HEK293 (cell line): ENCODE measurements around the gene TIE1.

Experiments used
- CTCF ChIA-PET: fragments of 350-600 bp; formaldehyde crosslinking; extraction: SDS; loops from one replicate; lab custom pipeline; 2021; ENCODE audit warnings: antibody characterized with exemption; lab: Yijun Ruan, JAX
- POLR2A ChIA-PET: fragments of 300-600 bp; formaldehyde crosslinking; extraction: SDS; loops from one replicate; lab custom pipeline; 2020; ENCODE audit warnings: antibody characterized with exemption, inconsistent platforms; lab: Yijun Ruan, JAX
- H3K27ac ChIP-seq: fragments of 200-500 bp; sonication (Bioruptor generic); 2 replicates; pipeline ENCODE4 v1.5.1; 2014; ENCODE audit warnings: low read depth, low read length, control low read depth, inconsistent platforms; ENCODE audit errors: extremely low read depth
- H3K36me3 ChIP-seq, 2 experiments: fragments of 200-500 bp in 1 of 2; sonication (Bioruptor generic) in 1 of 2; 1 replicate in 1 of 2; 2 replicates in 1 of 2; pipeline ENCODE4 v1.5.1; 2014 to 2017; ENCODE audit warnings: inconsistent platforms in 2 of 2, low read length in 2 of 2; ENCODE audit not compliant: control insufficient read depth in 2 of 2, insufficient read depth in 1 of 2
- H3K4me1 ChIP-seq: fragments of 200-500 bp; sonication (Bioruptor generic); 2 replicates; pipeline ENCODE4 v1.5.1; 2014; ENCODE audit warnings: mild to moderate bottlenecking, low read length, inconsistent platforms; ENCODE audit not compliant: control insufficient read depth, insufficient read depth
- H3K4me3 ChIP-seq: 2 replicates; pipeline ENCODE4 v1.5.1; 2011; ENCODE audit warnings: low read depth, mild to moderate bottlenecking, control low read depth, low read length, moderate library complexity
- H3K9me3 ChIP-seq: fragments of 200-500 bp; sonication (Bioruptor generic); 2 replicates; pipeline ENCODE4 v1.5.1; 2014; ENCODE audit warnings: low read depth, low read length, inconsistent platforms; ENCODE audit not compliant: control insufficient read depth, insufficient read depth
- BCL11A ChIP-seq: fragments of 450-650 bp; formaldehyde crosslinking; IDR thresholded peaks from 2 replicates; pipeline ENCODE4 v1.5.1; 2016; ENCODE audit warnings: low read depth, missing biosample characterization, missing genetic modification characterization
- INSM2 ChIP-seq: fragments of 450-650 bp; formaldehyde crosslinking; IDR thresholded peaks from 2 replicates; pipeline ENCODE4 v1.5.1; 2016; ENCODE audit warnings: missing biosample characterization, missing genetic modification characterization
- KLF17 ChIP-seq: fragments of 450-650 bp; formaldehyde crosslinking; IDR thresholded peaks from 2 replicates; pipeline ENCODE4 v1.5.1; 2016; ENCODE audit warnings: missing biosample characterization, missing genetic modification characterization
- MEIS1 ChIP-seq: sonication (generic); formaldehyde crosslinking; IDR thresholded peaks from 2 replicates; pipeline ENCODE4 v1.8.1; 2022; ENCODE audit warnings: missing genetic modification reagents, mild to moderate bottlenecking, borderline replicate concordance
- MYNN ChIP-seq: fragments of 450-650 bp; formaldehyde crosslinking; IDR thresholded peaks from 2 replicates; pipeline ENCODE4 v1.5.1; 2016; ENCODE audit warnings: missing biosample characterization, missing genetic modification characterization, borderline replicate concordance
- RBAK ChIP-seq: fragments of 450-650 bp; formaldehyde crosslinking; IDR thresholded peaks from 2 replicates; pipeline ENCODE4 v1.5.1; 2016; ENCODE audit warnings: missing biosample characterization, missing genetic modification characterization
- SCRT1 ChIP-seq: fragments of 450-650 bp; formaldehyde crosslinking; IDR thresholded peaks from 2 replicates; pipeline ENCODE4 v1.5.1; 2016; ENCODE audit warnings: missing biosample characterization, missing genetic modification characterization, borderline replicate concordance
- ZBTB17 ChIP-seq: fragments of 450-650 bp; formaldehyde crosslinking; IDR thresholded peaks from 2 replicates; pipeline ENCODE4 v1.5.1; 2016; ENCODE audit warnings: missing biosample characterization, missing genetic modification characterization
- ZBTB20 ChIP-seq: fragments of 450-650 bp; formaldehyde crosslinking; IDR thresholded peaks from 2 replicates; pipeline ENCODE4 v1.5.1; 2016; ENCODE audit warnings: missing biosample characterization, missing genetic modification characterization
- ZNF157 ChIP-seq: fragments of 450-650 bp; formaldehyde crosslinking; IDR thresholded peaks from 2 replicates; pipeline ENCODE4 v1.5.1; 2016; ENCODE audit warnings: missing biosample characterization, missing genetic modification characterization
- ZNF223 ChIP-seq: fragments of 450-650 bp; formaldehyde crosslinking; IDR thresholded peaks from 2 replicates; pipeline ENCODE4 v1.5.1; 2016; ENCODE audit warnings: missing biosample characterization, missing genetic modification characterization
- ZNF23 ChIP-seq: fragments of 450-650 bp; formaldehyde crosslinking; IDR thresholded peaks from 2 replicates; pipeline ENCODE4 v1.5.1; 2016; ENCODE audit warnings: missing biosample characterization, missing genetic modification characterization, borderline replicate concordance
- ZNF239 ChIP-seq: fragments of 450-650 bp; formaldehyde crosslinking; IDR thresholded peaks from 2 replicates; pipeline ENCODE4 v1.5.1; 2016; ENCODE audit warnings: missing biosample characterization, missing genetic modification characterization
- ZNF350 ChIP-seq: fragments of 450-650 bp; formaldehyde crosslinking; IDR thresholded peaks from 2 replicates; pipeline ENCODE4 v1.5.0; 2017; ENCODE audit warnings: missing biosample characterization, mild to moderate bottlenecking, missing genetic modification characterization
- ZNF366 ChIP-seq: fragments of 450-650 bp; formaldehyde crosslinking; conservative IDR thresholded peaks from 2 replicates; pipeline ENCODE4 v1.5.1; 2016; ENCODE audit warnings: missing biosample characterization, missing genetic modification characterization
- ZNF473 ChIP-seq: fragments of 450-650 bp; formaldehyde crosslinking; IDR thresholded peaks from 2 replicates; pipeline ENCODE4 v1.5.1; 2017; ENCODE audit warnings: missing biosample characterization, missing genetic modification characterization
- ZNF488 ChIP-seq: fragments of 450-650 bp; formaldehyde crosslinking; IDR thresholded peaks from 2 replicates; pipeline ENCODE4 v1.5.1; 2016; ENCODE audit warnings: missing biosample characterization, missing genetic modification characterization
- ZNF558 ChIP-seq: fragments of 450-650 bp; formaldehyde crosslinking; IDR thresholded peaks from 2 replicates; pipeline ENCODE4 v1.5.1; 2016; ENCODE audit warnings: missing biosample characterization, missing genetic modification characterization
- ZNF610 ChIP-seq: fragments of 450-650 bp; formaldehyde crosslinking; IDR thresholded peaks from 2 replicates; pipeline ENCODE4 v1.5.1; 2016; ENCODE audit warnings: missing biosample characterization, missing genetic modification characterization, borderline replicate concordance
- ZNF626 ChIP-seq: fragments of 450-650 bp; sonication (Bioruptor Pico); formaldehyde crosslinking; IDR thresholded peaks from 2 replicates; pipeline ENCODE4 v1.5.1; 2018; ENCODE audit warnings: missing biosample characterization, missing genetic modification characterization, inconsistent platforms
- ZNF692 ChIP-seq: fragments of 450-650 bp; formaldehyde crosslinking; IDR thresholded peaks from 2 replicates; pipeline ENCODE4 v1.5.1; 2016; ENCODE audit warnings: missing biosample characterization, missing genetic modification characterization
- ZNF747 ChIP-seq: fragments of 450-650 bp; formaldehyde crosslinking; IDR thresholded peaks from 2 replicates; pipeline ENCODE4 v1.5.1; 2016; ENCODE audit warnings: missing biosample characterization, missing genetic modification characterization
- ZNF785 ChIP-seq: fragments of 450-650 bp; formaldehyde crosslinking; IDR thresholded peaks from 2 replicates; pipeline ENCODE4 v1.5.1; 2016; ENCODE audit warnings: missing biosample characterization, missing genetic modification characterization
- TF ChIP-seq, protein P1 (sequence below): fragments of 450-650 bp; formaldehyde crosslinking; IDR thresholded peaks from 2 replicates; pipeline ENCODE4 v1.5.1; 2016; ENCODE audit warnings: missing biosample characterization, missing genetic modification characterization
- TF ChIP-seq, protein P2 (sequence below): fragments of 450-650 bp; formaldehyde crosslinking; IDR thresholded peaks from 2 replicates; pipeline ENCODE4 v1.5.1; 2017; ENCODE audit warnings: missing biosample characterization, missing genetic modification characterization
- TF ChIP-seq, protein P3 (sequence below): fragments of 450-650 bp; formaldehyde crosslinking; IDR thresholded peaks from 2 replicates; pipeline ENCODE4 v1.5.1; 2016; ENCODE audit warnings: missing biosample characterization, missing genetic modification characterization

The TIE1 gene

DNA sequence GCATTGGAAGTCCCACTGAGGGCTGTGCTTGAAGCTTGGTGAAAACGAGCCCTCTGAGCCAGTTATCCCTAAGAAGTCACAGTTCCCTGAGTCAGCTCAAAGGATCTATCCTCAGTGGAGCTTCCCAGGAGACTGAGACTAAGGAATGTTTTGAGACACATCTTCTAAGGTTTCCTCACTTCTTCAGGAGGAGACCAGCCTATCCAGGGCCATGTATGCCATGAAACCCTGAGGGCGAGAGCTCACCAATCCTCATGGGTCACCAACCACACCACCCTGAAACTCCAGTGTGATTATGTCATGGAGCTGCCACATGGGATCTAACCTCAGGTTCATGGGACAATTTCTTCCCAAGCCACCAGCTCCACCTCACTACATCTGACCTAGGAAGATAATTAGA, 7.6 kb upstream of the TIE1 start:
- H3K4me1 ChIP-seq: peaks cover 4% of the 10 kb centered on the region
- no peaks in the 10 kb centered on the region for H3K9me3 ChIP-seq
- H3K27ac ChIP-seq: no peak overlapping the region
- ChIA-PET POLR2A (no interaction called here), CTCF (interaction anchor here (0.6 kb wide), 1 partner anchor 10 kb away, joined by 3 read pairs; no protein-coding TSS in a partner anchor)
- no peak overlapping the region for H3K4me3 ChIP-seq
- no peaks in the 10 kb centered on the region for H3K36me3 ChIP-seq
- TF ChIP-seq, protein P1, sequence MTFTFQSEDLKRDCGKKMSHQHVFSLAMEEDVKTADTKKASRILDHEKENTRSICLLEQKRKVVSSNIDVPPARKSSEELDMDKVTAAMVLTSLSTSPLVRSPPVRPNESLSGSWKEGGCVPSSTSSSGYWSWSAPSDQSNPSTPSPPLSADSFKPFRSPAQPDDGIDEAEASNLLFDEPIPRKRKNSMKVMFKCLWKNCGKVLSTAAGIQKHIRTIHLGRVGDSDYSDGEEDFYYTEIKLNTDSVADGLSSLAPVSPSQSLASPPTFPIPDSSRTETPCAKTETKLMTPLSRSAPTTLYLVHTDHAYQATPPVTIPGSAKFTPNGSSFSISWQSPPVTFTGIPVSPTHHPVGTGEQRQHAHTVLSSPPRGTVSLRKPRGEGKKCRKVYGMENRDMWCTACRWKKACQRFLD (tag by site-specific recombination): no peak
- TF ChIP-seq ZNF473 (tag by site-specific recombination) (no peak), ZNF785 (tag by site-specific recombination) (no peak), MEIS1 (CRISPR knock-in tag) (no peak), ZNF350 (tag by site-specific recombination) (no peak), RBAK (no peak), ZNF223 (no peak), ZNF157 (tag by site-specific recombination) (no peak), SCRT1 (tag by site-specific recombination) (no peak), ZNF610 (tag by site-specific recombination) (no peak), INSM2 (tag by site-specific recombination) (no peak), MYNN (tag by site-specific recombination) (no peak), ZNF488 (tag by site-specific recombination) (no peak)
- TF ChIP-seq, protein P2, sequence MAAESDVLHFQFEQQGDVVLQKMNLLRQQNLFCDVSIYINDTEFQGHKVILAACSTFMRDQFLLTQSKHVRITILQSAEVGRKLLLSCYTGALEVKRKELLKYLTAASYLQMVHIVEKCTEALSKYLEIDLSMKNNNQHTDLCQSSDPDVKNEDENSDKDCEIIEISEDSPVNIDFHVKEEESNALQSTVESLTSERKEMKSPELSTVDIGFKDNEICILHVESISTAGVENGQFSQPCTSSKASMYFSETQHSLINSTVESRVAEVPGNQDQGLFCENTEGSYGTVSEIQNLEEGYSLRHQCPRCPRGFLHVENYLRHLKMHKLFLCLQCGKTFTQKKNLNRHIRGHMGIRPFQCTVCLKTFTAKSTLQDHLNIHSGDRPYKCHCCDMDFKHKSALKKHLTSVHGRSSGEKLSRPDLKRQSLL: no peak

DNA sequence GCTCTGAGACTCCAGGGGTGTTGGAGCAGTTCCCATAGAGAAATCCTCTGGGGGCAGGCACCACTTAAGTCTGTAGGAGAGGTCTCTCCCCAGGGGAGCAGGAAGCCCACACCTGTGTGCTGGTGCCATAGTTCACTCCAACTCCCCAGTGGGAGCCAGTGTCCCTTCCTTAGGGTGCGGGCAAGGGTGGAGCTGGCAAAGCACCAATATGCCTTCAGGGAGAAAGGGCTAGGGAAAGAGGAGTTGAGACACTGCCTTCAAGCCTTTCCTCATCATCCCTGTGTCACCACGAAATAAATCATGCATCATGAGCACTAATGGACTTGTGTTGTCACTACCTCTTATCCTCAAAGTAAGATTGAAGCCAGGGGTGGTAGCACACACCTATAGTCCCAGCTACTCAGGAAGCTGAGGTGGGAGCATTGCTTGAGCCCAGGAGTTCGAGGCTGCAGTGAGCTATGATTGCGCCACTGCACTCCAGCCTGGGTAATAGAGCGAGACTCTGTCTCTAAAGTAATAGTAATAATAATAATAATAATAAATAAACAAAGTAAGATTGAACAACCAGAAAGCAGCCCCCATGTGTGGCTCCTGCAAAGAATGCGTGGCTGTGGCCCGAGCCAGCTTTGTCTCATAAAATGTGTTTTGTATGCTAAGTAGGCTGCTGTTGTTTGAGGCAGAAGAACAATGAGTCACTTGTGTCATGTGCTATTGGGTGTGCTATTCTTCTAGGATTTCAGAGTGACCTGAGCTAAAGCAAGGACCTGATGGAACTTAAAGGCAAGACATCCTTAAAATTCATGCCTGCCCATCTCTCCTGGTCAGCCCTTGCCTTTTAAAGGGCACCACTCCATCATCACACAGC, 6.7 kb upstream of the TIE1 start:
- POLR2A ChIA-PET: no interaction called here
- Histone ChIP-seq H3K9me3 (no peaks in the 10 kb centered on the region), H3K4me3 (no peak overlapping the region), H3K4me1 (peaks cover 4% of the 10 kb centered on the region), H3K27ac (no peak overlapping the region), H3K36me3 (no peaks in the 10 kb centered on the region)
- CTCF ChIA-PET: interaction anchor here (0.6 to 1.2 kb wide), 4 partner anchors 8 to 54 kb away, joined by 3 to 5 read pairs (median 4); partner anchors contain the start of gene C1orf210
- TF ChIP-seq ZNF626 (tag by site-specific recombination) (no peak), ZNF23 (tag by site-specific recombination) (no peak), ZBTB20 (tag by site-specific recombination) (no peak), ZNF239 (tag by site-specific recombination) (no peak), BCL11A (tag by site-specific recombination) (no peak), ZBTB17 (tag by site-specific recombination) (peak; percentile 52; the same call in 1 of the 2 replicates), ZNF366 (tag by site-specific recombination) (0 out of 2 replicates have a peak, but pooled peaks have one; percentile 29), ZNF747 (no peak), ZNF558 (tag by site-specific recombination) (no peak), ZNF692 (tag by site-specific recombination) (no peak), KLF17 (tag by site-specific recombination) (peak; percentile 97)
- TF ChIP-seq, protein P3, sequence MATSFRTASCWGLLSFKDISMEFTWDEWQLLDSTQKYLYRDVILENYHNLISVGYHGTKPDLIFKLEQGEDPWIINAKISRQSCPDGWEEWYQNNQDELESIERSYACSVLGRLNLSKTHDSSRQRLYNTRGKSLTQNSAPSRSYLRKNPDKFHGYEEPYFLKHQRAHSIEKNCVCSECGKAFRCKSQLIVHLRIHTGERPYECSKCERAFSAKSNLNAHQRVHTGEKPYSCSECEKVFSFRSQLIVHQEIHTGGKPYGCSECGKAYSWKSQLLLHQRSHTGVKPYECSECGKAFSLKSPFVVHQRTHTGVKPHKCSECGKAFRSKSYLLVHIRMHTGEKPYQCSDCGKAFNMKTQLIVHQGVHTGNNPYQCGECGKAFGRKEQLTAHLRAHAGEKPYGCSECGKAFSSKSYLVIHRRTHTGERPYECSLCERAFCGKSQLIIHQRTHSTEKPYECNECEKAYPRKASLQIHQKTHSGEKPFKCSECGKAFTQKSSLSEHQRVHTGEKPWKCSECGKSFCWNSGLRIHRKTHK (tag by site-specific recombination): no peak
